ENCODE data around the gene TSPAN5.

The TSPAN5 gene

DNA sequence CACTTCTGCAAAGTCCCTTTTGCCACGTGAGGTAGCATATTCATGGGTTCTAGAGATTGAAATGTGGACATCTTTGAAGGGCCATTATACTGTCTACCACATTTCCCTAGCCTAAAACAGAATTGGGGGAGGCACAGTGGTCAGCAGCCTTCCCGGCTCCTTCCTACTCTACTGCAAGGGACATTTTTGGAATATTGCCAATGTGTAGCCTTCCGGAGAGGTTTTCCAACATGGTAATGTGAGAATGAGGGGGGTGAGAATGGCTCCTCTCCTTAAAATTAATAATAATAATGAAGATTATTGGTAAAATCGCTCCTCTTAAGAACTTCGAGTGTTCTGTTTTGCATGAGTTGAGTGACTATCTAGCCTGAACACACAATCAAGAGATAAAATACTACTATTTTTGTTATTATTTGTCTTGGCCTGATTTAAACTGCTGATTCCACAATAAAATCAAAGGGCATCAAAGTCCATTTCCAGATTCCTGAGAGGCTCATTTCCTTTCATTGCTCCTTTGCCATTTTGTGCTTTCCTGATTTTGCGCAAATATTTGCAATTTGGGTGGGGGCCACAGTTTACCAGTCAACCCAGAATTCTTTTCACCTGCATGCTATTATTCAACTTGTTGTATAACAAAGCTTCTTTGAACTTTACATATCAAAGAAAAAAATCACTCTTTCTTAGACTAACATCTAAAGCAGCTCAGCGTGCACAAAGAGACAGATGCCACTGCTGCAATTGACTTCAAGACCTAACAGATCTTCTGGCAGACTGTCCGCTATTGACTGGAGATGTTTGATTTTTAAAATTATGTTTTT is 27.0 kb upstream of the TSPAN5 start:
- peaks cover 32% of the 10 kb centered on the region for H3K4me1 Mint-ChIP-seq (ENCODE audit: low read depth)
- no peak overlapping the region for H3K4me3 Mint-ChIP-seq
- H3K27me3 Mint-ChIP-seq (ENCODE audit: low read depth), result no peaks in the 10 kb centered on the region
- peaks cover 5% of the 10 kb centered on the region for H3K36me3 Mint-ChIP-seq (ENCODE audit: low read depth)
- no peak for DNase-seq (ENCODE audit: low spot score)
- H3K27ac Mint-ChIP-seq, result no peak overlapping the region
- H3K9me3 Mint-ChIP-seq, result peaks cover 2% of the 10 kb centered on the region

DNA sequence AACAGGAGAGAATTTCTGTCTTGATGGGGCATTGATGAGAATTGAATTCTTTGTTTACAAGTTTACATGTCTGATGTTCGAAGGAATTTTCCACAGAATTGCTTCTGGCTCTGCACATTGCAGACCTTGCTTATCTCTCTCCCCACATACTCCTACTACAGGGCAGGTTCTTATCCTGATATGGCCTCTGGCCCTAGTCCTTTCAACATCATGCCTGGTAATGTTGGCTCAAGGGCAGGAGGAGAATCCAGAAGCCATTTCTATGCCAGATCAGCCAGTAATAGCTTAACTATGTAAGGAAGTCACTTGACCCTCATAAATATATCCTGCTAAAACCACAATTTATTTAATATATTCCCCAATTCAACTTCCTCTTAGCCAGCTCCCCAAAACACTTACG is 24.3 kb upstream of the TSPAN5 start:
- no peaks in the 10 kb centered on the region for H3K27me3 Mint-ChIP-seq (ENCODE audit: low read depth)
- H3K4me3 Mint-ChIP-seq, result no peak overlapping the region
- no peak for DNase-seq (ENCODE audit: low spot score)
- H3K9me3 Mint-ChIP-seq, result no peaks in the 10 kb centered on the region
- peaks cover 11% of the 10 kb centered on the region for H3K4me1 Mint-ChIP-seq (ENCODE audit: low read depth)
- H3K36me3 Mint-ChIP-seq (ENCODE audit: low read depth), result no peaks in the 10 kb centered on the region
- no peak overlapping the region for H3K27ac Mint-ChIP-seq

- Mint-ChIP-seq H3K36me3 (ENCODE audit: low read depth) (no peaks in the 10 kb centered on the region), H3K4me1 (ENCODE audit: low read depth) (peaks cover 8% of the 10 kb centered on the region), H3K27me3 (ENCODE audit: low read depth) (no peaks in the 10 kb centered on the region), H3K27ac (no peak overlapping the region), H3K9me3 (no peaks in the 10 kb centered on the region), H3K4me3 (no peak overlapping the region)
- DNase-seq (ENCODE audit: low spot score), result no peak
These were observed 22.4 kb upstream of the TSPAN5 start for GRCh38 chr4:98680806-98681205.

- H3K4me1 Mint-ChIP-seq (ENCODE audit: low read depth), result peaks cover 8% of the 10 kb centered on the region
- H3K4me3 Mint-ChIP-seq, result no peak overlapping the region
- no peaks in the 10 kb centered on the region for H3K27me3 Mint-ChIP-seq (ENCODE audit: low read depth)
- no peaks in the 10 kb centered on the region for H3K9me3 Mint-ChIP-seq
- no peak for DNase-seq (ENCODE audit: low spot score)
- H3K27ac Mint-ChIP-seq, result no peak overlapping the region
- H3K36me3 Mint-ChIP-seq (ENCODE audit: low read depth), result no peaks in the 10 kb centered on the region
These were observed 21.3 kb upstream of the TSPAN5 start for GRCh38 chr4:98679738-98680137.

GRCh38 chr4:98677799-98678198 is 19.4 kb upstream of the TSPAN5 start:
- no peak overlapping the region for H3K4me3 Mint-ChIP-seq
- no peaks in the 10 kb centered on the region for H3K27me3 Mint-ChIP-seq (ENCODE audit: low read depth)
- DNase-seq (ENCODE audit: low spot score), result no peak
- peaks cover 22% of the 10 kb centered on the region for H3K4me1 Mint-ChIP-seq (ENCODE audit: low read depth)
- H3K9me3 Mint-ChIP-seq, result peaks cover 6% of the 10 kb centered on the region
- no peak overlapping the region for H3K27ac Mint-ChIP-seq
- no peaks in the 10 kb centered on the region for H3K36me3 Mint-ChIP-seq (ENCODE audit: low read depth)

GRCh38 chr4:98674404-98675173 is 16.2 kb upstream of the TSPAN5 start:
- no peaks in the 10 kb centered on the region for H3K27me3 Mint-ChIP-seq (ENCODE audit: low read depth)
- no peak for DNase-seq (ENCODE audit: low spot score)
- no peak overlapping the region for H3K4me3 Mint-ChIP-seq
- H3K27ac Mint-ChIP-seq, result no peak overlapping the region
- peaks cover 6% of the 10 kb centered on the region for H3K9me3 Mint-ChIP-seq
- H3K4me1 Mint-ChIP-seq (ENCODE audit: low read depth), result peaks cover 23% of the 10 kb centered on the region
- no peaks in the 10 kb centered on the region for H3K36me3 Mint-ChIP-seq (ENCODE audit: low read depth)

GRCh38 chr4:98673978-98674377 is 15.6 kb upstream of the TSPAN5 start:
- DNase-seq (ENCODE audit: low spot score), result no peak
- Mint-ChIP-seq H3K27ac (no peak overlapping the region), H3K27me3 (ENCODE audit: low read depth) (no peaks in the 10 kb centered on the region), H3K4me1 (ENCODE audit: low read depth) (peaks cover 23% of the 10 kb centered on the region), H3K9me3 (peaks cover 6% of the 10 kb centered on the region), H3K4me3 (no peak overlapping the region), H3K36me3 (ENCODE audit: low read depth) (no peaks in the 10 kb centered on the region)

GRCh38 chr4:98673288-98673644 is 14.9 kb upstream of the TSPAN5 start:
- Mint-ChIP-seq H3K27ac (peak overlapping the region; percentile 55), H3K9me3 (peaks cover 6% of the 10 kb centered on the region), H3K4me3 (peak overlapping the region; percentile 53), H3K27me3 (ENCODE audit: low read depth) (no peaks in the 10 kb centered on the region), H3K36me3 (ENCODE audit: low read depth) (no peaks in the 10 kb centered on the region), H3K4me1 (ENCODE audit: low read depth) (peaks cover 23% of the 10 kb centered on the region)
- no peak for DNase-seq (ENCODE audit: low spot score)

DNA sequence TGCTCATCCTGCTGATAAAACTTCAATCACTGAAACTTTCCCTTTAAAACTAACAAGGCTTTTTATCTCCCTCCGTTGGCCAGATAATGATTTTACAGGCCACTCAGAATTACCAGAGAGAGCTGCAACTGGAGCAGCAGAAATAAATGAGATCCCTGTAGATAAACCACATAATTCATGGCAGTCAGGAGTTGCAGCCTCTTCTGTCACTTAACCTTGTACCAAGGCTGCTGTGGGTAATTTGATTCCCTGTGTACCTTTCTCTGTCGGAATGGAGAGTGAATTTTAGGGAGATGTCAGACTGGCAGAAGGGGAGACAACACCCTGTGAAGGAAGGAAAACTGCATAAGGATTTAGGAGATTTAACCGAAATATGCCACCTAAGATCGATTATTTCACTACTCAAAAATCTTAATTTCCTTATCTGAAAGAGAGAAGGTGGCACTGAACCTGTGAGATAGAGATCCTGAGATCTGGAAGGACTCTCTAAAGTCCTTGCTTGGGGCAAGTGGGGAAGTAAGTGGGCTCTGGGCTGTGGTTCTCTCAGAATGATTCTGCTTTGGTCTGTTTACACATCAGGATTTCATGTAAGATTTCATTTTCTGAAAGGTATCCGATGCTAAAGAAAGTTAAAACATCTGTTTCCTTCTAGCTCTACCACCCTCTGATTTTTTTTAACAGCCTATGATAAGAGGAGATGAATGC is 14.3 kb upstream of the TSPAN5 start:
- peaks cover 23% of the 10 kb centered on the region for H3K4me1 Mint-ChIP-seq (ENCODE audit: low read depth)
- H3K27me3 Mint-ChIP-seq (ENCODE audit: low read depth), result no peaks in the 10 kb centered on the region
- no peak for DNase-seq (ENCODE audit: low spot score)
- H3K36me3 Mint-ChIP-seq (ENCODE audit: low read depth), result no peaks in the 10 kb centered on the region
- peak overlapping the region; percentile 53 for H3K4me3 Mint-ChIP-seq
- H3K27ac Mint-ChIP-seq, result peak overlapping the region; percentile 55
- H3K9me3 Mint-ChIP-seq, result peaks cover 6% of the 10 kb centered on the region

- H3K36me3 Mint-ChIP-seq (ENCODE audit: low read depth), result no peaks in the 10 kb centered on the region
- no peak overlapping the region for H3K4me3 Mint-ChIP-seq
- H3K27me3 Mint-ChIP-seq (ENCODE audit: low read depth), result no peaks in the 10 kb centered on the region
- no peak overlapping the region for H3K27ac Mint-ChIP-seq
- DNase-seq (ENCODE audit: low spot score), result no peak
- peaks cover 23% of the 10 kb centered on the region for H3K4me1 Mint-ChIP-seq (ENCODE audit: low read depth)
- peaks cover 6% of the 10 kb centered on the region for H3K9me3 Mint-ChIP-seq
These were observed 12.7 kb upstream of the TSPAN5 start for GRCh38 chr4:98671131-98671530.

DNA sequence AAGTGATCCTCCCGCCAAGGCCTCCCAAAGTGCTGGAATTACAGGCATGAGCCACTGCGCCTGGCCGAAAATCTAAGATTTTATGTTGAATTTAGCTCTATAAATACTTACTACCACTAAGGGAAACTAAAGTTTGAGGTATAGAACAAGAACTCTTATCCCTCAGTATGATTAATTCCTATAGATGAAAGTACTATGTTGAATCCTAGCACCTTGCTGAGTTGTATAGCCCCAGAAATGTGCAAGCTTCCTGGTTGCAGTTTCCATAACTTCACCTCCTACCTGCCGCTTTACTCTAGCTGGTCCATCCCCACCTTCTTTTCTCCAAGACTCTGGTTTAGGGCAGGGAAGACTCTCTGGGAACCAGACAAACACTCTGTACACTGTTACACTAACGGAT is 11.8 kb upstream of the TSPAN5 start:
- no peak overlapping the region for H3K4me3 Mint-ChIP-seq

DNA sequence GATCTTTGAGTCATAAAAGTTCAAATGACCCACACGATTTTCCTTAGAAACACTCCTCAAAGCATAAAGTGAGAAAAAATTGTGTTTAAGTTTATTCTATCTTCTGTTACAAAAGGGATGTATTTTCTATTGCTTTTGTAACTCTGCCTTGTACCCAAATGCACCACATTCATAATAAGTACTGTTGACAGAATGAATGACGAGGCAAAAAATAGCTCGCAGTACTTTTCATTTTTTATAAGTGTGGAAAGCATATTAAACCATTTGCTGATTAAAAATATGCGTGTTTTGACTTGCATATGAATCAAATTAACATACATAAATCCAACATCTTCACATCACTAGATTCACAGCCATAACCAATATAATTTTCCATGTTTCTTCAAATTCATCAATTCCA is 11.2 kb upstream of the TSPAN5 start:
- peaks cover 23% of the 10 kb centered on the region for H3K4me1 Mint-ChIP-seq (ENCODE audit: low read depth)
- peaks cover 5% of the 10 kb centered on the region for H3K36me3 Mint-ChIP-seq (ENCODE audit: low read depth)
- no peaks in the 10 kb centered on the region for H3K27me3 Mint-ChIP-seq (ENCODE audit: low read depth)
- peaks cover 9% of the 10 kb centered on the region for H3K9me3 Mint-ChIP-seq
- DNase-seq (ENCODE audit: low spot score), result no peak
- H3K27ac Mint-ChIP-seq, result no peak overlapping the region
- no peak overlapping the region for H3K4me3 Mint-ChIP-seq

More for the DNA sequence above, 11.8 kb upstream of the TSPAN5 start:
- DNase-seq (ENCODE audit: low spot score), result no peak
- Mint-ChIP-seq H3K36me3 (ENCODE audit: low read depth) (peaks cover 2% of the 10 kb centered on the region), H3K27me3 (ENCODE audit: low read depth) (no peaks in the 10 kb centered on the region), H3K4me1 (ENCODE audit: low read depth) (peaks cover 23% of the 10 kb centered on the region), H3K9me3 (peaks cover 6% of the 10 kb centered on the region), H3K27ac (no peak overlapping the region)

DNA sequence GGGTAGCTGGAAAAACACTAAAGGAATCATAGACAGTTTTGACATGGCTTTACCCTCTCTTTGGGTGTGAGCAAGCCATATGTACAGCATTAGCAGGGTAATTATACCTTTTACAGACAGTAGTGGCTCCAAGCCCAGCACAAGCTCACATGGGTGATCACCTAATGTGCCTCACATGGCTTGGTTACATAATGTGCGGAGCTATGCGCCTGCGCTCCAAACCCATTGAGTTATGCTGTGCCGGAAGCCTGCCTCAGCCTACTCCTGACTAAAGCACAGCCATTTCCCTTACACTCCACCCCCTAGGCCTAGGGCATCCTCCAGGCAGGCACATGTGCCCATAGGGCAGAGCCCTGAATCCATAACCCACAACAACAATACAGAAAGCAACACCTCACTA is 6.5 kb upstream of the TSPAN5 start:
- H3K4me3 Mint-ChIP-seq, result no peak overlapping the region
- H3K4me1 Mint-ChIP-seq (ENCODE audit: low read depth), result peaks cover 38% of the 10 kb centered on the region
- H3K27me3 Mint-ChIP-seq (ENCODE audit: low read depth), result no peaks in the 10 kb centered on the region
- peaks cover 4% of the 10 kb centered on the region for H3K9me3 Mint-ChIP-seq
- DNase-seq (ENCODE audit: low spot score), result no peak
- peak overlapping the region; percentile 85 for H3K27ac Mint-ChIP-seq
- peaks cover 7% of the 10 kb centered on the region for H3K36me3 Mint-ChIP-seq (ENCODE audit: low read depth)
